Measurements from ENCODE around the gene JARID2.

DNA sequence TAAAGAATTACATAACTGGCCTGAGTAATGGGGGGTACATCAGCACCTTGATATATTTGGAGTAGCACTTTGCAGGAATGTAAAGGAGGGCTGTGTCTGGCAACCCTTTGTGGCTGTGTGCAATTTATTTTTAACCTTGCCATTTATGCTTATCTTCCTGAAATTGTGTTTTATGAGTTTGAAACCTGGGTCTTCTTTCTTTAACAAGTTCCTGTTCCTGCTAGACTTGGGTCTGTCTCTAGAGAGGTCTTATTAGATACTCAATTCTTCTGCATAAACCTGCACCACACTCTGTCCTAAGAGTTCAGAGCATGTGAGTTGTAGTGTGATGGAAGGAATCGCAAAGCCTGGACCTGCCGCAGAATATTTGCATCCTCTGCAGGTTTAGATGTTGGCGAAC, 181.0 kb downstream of the JARID2 start:
- TF ChIP-seq POLR2AphosphoS5 (IDR thresholded peaks at IDR 0.05; ENCODE audit: low read depth, low read length) (no peak), POLR2A (IDR thresholded peaks at IDR 0.05; ENCODE audit: low read depth, low read length) (no peak), POU2F2 (IDR thresholded peaks at IDR 0.05; ENCODE audit: low read depth, low read length) (no peak), TAF1 (IDR thresholded peaks at IDR 0.05; ENCODE audit: low read depth, low read length) (no peak), PAX5 (IDR thresholded peaks at IDR 0.05; ENCODE audit: insufficient read depth, low read length, severe bottlenecking) (no peak)
